Measurements from ENCODE around the gene MYBPH.

MYBPH gene

GRCh38 chr1:203178083-203178482, 2.5 kb upstream of the MYBPH start:
- no peak for DNase-seq

DNA sequence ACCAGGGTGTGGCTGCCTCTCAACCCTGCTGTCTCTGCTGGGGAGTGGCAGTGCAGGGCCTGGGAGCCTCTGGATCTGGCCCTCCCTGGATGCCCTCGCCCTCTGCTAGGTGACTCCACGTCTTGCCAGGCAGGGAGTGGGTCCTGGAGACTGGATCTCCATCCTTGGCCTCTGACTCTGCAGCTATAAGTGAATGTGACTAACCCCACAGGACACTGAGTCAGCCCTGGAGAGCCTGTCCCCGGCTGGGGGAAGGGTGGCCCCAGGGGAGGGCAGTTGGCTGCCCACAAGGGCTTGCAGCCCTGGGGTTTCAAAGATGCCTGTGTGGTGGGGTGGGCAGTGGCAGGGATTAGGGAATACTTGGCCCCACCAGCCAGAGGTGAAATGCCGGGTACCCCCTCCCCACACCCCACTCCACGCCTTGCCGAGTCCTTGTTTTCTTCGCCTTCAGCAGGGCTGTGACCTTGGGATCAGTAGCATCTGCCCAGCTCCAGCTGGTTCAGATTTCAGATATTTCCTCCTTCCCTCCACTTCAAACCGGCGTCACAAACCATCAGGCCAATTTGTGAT, 1.9 kb upstream of the MYBPH start:
- no peak for DNase-seq

DNA sequence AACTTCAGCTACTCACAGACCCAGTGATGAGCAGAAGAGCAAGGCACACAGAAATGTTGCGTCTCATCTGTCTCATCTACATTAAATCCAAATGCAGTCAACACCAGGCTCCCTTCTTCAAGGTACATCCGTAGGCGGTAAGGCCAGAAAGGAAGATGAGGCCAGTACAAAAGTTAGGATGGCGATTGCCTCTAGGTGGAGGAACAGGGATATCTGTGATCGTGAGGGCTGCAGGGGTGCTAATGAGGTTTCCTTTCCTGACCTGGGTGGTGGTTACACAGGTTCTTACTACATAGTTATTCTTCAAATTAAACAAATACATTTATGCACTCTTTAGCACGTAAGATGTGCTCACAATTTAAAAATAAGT, 1.4 kb upstream of the MYBPH start:
- DNase-seq = no peak

GRCh38 chr1:203176273-203177035, 828 bp upstream of the MYBPH start:
- DNase-seq = no peak

GRCh38 chr1:203175827-203176241, 208 bp upstream of the MYBPH start:
- no peak for DNase-seq

DNA sequence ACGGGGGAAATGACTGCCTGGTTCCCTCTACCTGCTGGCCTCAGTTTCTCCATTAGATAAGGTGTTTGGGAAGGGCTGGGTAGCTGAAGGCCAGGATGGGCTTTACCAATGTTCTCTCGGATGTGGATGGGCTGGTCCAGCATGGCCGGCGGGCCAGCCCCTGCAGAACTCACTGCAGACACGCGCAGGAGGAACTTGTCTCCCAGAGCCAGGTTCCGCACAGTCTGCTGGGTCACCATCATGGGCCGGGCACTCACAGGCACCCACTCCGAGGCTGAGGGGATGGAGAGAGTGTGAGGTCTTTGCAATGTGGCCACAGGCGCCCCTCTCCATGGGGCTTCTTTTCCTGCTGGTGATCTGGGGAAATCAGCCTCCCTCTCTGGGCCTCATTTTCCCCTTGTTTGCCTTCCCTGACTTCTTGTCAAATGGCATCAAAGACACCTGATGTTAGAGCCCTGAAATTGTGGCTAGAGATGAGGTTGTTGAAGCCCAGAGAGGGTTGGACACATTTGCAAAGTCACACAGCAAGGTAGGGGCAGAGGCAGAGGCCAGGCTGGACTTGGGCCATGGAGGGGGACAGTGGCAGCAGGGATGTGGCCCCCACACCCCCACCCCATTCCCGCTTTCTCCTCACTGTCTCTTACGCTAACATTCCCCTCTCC, 1.2 kb downstream of the MYBPH start:
- no peak for DNase-seq

DNA sequence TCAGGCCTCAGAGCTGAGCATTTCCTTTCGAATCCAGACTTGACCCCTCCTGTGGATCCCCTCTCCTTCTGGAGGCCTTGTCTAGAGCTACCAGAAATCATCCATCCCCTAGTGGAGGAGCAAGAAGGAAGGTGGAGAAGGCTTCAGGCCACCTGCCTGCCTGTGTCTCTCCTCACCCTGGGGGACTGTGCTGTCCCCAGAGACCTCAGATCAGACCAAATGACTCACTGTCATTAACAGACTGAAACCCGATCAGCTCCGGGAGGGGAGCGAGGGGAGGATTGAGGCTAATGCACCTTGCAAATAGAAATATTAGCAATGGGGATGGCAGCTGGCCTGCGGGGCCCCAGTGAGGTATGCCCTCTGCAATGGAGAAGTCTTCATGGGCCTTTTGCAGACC, 2.1 kb downstream of the MYBPH start:
- no peak for DNase-seq

DNA sequence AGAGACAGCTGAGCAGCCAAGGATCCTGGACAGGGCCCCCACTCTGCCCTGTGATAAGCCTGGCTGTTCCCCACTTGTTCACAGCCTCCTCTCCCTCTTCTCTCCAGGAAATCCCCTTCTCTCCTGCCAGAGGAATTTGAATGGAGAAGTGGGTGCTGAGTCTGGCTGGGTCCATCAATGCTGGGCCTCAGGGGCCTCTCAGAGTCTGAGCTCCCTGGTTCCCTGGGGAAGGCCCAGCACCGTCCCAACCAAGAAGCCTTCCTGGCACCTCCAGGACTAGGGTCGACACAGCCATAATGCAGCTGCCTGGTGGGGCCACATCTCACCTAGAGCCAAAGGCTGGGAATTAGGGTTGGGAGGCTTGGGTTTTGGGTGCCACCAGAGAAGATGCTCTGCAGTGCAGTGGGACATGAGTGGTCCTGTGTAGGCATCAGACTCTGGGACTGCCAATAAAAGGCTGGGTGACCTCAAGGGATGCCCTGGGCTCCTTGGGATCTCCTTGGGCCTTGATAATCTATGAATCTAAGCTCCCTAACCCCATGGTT, 2.5 kb downstream of the MYBPH start:
- no peak for DNase-seq

DNA sequence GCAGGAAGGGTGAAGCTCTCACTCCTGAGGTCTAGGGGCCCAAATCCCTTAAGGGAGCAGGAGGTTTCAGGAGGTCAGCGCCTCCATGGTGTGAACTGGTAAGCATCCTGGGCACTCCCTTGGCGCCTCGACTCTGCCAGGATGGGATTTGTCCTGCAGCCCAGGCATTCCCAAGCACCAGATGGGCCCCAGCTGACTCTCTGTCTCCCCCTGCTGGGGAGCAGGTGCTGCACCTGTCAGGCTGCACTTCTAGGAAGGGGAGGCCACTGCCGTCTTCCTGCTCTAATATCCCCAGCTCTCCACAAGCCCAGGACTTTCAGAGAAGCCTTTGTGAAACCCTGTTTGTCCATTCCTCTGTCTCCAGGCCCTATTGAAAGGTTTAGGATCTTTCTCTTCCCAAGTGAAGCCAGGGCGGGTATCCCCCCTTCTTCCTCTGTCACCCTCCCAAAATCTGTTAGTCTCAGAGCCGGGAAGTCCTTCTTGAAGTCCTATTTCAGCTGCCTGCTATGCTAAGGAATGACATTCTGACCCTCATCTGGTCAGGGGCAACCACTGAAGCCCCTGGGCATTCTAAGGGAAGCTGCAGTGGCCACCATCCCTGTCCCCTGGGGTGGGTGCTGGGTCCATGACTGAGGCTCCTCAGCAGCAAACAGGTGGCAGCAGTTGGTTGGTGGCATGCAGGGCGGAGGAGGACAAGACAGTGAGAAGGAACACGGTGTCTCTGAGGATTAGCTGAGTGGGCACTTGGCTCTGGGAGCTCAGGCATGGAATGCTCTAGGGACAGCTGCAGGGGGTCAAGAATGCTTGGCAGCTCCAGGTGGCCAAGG, 3.2 kb downstream of the MYBPH start:
- peak; percentile 37 for DNase-seq

GRCh38 chr1:203171341-203172183, 4.1 kb downstream of the MYBPH start:
- DNase-seq = no peak

DNA sequence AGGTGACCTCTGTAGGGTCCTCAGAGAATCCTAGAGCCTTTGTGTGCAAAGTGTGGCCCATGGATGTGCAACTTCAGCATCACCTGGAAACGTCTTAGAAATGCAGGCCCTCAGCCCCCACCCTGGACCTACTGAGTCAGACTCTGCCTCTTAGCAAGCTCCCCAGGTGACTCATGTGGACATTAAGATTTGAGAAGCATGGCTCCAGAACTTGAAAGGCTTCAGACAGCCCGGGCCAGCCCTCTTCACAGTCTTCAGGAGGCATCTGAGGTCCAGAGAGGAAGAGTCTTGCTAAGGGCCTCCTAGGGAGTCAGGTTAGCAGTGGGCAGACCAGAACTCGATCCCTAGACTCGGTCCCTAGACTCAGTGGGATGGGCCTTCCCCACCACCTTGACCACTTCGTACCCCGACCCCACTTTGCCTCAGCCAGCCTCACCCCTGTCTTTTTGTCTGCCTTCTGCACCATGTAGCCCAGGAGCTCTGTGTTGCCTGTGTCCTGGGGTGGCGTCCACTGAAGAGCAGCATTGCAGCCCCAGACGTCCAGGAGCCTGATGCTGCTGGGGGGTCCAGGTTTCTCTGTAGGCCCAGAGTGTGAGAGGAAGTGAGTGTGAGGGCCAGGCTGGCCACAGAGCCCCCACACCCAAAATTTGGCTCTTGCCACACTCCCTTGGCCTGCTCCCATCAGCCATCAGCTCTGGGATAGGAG, 4.8 kb downstream of the MYBPH start:
- no peak for DNase-seq

DNA sequence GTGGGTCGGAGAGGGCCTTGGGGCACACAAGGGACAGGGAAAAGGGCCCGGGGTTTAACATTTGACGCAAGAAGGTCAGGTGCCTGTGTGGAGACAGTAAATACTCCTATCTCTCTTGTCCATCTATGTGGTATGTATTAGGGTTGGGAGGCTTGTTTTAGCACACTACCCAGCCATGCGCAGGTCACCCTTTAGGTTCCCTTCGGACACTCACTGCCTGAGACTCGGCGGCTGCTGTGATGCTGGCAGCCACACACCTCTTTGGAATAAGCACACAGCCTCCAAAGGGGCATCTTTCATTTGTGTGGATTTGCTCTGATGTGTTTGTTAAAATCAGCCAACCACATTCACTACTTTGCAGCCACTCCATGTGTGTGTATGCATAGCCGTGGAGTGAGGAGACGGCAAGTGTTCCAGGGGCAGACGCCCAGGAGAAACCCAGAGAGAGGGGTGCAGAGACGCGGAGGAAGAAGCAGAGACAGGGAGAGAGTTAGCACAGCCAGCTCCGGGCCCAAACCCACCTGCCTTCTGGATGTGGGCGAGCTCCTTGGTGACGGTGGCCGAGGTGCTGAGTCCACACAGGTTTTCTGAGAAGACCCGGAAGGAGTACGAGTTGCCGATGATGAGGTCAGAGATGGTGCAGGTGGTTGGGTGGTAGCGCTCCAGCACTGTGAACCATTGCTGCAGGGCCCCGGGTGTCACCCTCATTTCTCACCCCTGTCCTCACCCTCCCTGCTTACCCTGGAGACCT, 5.7 kb downstream of the MYBPH start:
- no peak for DNase-seq

- no peak for DNase-seq
Measured at GRCh38 chr1:203168991-203169390, 6.6 kb downstream of the MYBPH start.

DNA sequence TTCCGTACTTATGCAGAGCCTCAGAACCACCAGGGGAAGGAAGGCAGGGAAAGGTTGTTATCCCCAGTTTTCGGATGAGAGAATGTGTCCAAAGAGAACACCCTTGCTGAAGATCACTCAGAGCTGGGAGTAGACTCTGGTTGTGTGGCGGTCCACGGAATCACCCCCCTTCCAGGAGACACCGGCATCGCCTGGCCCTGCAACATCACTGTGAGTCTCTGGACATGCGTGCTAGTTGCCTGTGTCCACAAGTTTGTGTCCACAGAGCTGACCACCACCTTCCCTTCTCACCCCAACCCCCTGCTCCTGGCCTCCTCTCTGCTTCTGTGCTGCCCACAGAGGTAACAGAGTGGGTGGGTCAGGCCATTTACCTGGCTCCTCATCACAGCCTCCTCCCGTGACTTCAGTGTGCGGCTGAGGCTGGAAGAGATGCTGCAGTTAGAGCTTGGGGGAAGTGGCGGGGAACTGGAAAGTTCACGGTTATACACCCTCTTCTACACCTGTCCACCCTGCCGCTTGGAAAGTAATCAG, 7.3 kb downstream of the MYBPH start:
- no peak for DNase-seq

GRCh38 chr1:203167913-203168200, 7.8 kb downstream of the MYBPH start:
- DNase-seq = no peak

GRCh38 chr1:203167026-203167912, 8.4 kb downstream of the MYBPH start:
- DNase-seq = no peak

DNA sequence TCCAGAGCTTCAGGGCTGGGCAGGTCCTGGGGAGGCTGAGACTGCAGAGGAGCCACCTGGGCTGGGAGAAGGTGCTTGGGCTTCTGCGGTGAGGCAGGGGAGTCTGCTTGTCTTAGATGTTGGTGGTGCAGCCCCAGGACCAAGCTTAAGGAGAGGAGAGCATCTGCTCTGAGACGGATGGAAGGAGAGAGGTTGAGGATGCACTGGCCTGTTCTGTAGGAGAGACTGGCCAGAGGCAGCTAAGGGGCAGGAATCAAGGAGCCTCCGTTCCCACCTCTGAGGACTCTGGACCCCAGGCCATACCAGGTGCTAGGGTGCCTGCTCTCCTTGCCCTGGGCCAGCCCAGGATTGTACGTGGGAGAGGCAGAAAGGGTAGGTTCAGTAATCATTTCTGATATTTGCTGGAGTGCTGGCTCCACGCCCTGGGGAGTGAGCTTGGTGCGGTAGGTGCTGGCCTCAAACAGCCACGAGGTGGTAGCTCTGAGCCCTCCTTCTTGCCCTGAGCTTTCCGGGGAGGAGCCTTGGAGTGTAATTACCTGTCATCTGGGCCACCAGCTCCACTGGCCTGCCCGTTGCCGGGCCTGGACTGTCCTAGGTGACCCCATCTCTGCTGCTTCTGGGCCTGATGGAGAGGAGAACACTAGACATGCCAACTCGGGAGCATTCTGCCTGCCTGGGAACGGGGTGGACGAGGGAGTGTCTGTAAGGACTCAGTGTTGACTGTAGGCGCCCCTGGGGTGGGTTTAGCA, 9.3 kb downstream of the MYBPH start:
- DNase-seq = no peak

- DNase-seq = no peak
Measured at GRCh38 chr1:203165800-203166161, 9.8 kb downstream of the MYBPH start.
